ENCODE measurements around the gene PLAGL1. TPM values are rescaled to one million over a fixed set of nuclear protein-coding genes. Genes with fewer than 3 reads are reported as not detected.

The PLAGL1 gene
- total and polyA plus RNA-seq, 7 donors = 9.8 to 31.3 (median 14.4) TPM

DNA sequence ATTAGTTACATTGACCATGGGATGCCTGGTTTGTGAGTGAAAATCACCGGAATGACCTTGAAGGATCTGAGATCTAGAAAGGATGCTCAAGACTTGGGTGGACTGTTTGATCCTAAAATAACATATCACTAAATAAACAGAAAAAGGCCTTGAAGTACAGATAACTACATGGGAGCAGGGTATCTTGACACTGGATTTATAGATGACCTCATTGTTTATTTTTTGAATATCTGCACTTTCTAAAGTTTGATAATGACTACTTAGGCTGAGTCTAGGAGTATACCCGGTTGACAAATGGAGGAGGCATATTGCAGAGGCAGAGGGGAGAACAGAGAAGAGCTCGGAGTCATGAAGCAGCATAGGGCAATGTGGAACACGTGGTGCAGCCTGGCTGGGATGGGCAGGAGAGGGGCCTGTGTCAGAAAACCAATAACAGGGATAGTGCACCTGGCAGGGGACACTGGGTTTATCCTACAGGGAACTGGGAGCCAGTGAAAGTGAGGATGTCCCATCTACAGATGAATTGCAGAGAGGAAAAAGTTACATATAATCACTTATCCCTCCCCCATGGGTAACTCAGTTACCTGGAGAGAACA is 50.3 kb downstream of the PLAGL1 start:
- Histone ChIP-seq H3K9me3 (no peaks in the 10 kb centered on the region), H3K4me3 (no peak overlapping the region), H3K4me1 (peaks cover 0 to 18% (median 3%) of the 10 kb centered on the region in 4 donors), H3K36me3 (no peaks in the 10 kb centered on the region), H3K27me3 (no peaks in the 10 kb centered on the region), H3K27ac (no peak overlapping the region)
- intact Hi-C loops (cut with DNase I) = no loop called here
- no peak for DNase-seq
- WGBS, 2 donors = 80 to 83% methylated on average over 4 of the region's 4 CpGs
- TF ChIP-seq POLR2AphosphoS5 (IDR thresholded peaks at IDR 0.05) (no peak), POLR2A (IDR thresholded peaks at IDR 0.05) (no peak), EP300 (IDR thresholded peaks at IDR 0.05) (no peak), CTCF (IDR thresholded peaks at IDR 0.05) (no peak)

GRCh38 chr6:143955971-143956370 is 52.1 kb downstream of the PLAGL1 start:
- no peak for TF ChIP-seq EP300 (IDR thresholded peaks at IDR 0.05)
- TF ChIP-seq POLR2AphosphoS5 (IDR thresholded peaks at IDR 0.05) = no peak
- TF ChIP-seq POLR2A (IDR thresholded peaks at IDR 0.05) = no peak
- no peak for TF ChIP-seq CTCF (IDR thresholded peaks at IDR 0.05)
- H3K27me3 ChIP-seq = no peaks in the 10 kb centered on the region
- peaks cover 0 to 9% (median 3%) of the 10 kb centered on the region in 4 donors for H3K4me1 ChIP-seq
- intact Hi-C loops (cut with DNase I) = no loop called here
- no peaks in the 10 kb centered on the region for H3K9me3 ChIP-seq
- H3K4me3 ChIP-seq = no peak overlapping the region
- WGBS, 2 donors = 96% methylated on average over 8 of the region's 8 CpGs
- no peak for DNase-seq
- H3K36me3 ChIP-seq = no peaks in the 10 kb centered on the region
- H3K27ac ChIP-seq = no peak overlapping the region

DNA sequence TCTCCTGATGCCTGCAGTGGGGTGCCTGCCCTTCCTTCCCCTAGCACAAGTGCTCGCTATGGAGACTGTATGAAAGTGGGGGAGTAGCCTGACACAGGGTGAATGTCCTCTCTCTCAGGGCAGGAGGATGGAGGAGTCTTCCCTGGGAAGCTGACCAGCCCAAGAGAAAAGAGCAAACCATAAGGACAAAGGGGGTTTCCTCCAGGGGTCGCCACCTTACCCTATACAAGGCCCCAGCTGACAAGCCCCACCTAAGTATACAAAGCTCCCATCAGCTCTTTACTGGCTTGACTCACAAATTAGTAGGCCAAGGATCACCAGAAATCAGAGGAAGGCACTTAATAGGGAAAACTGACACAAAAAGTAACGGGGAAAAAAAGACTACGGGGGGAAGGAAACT is 54.1 kb downstream of the PLAGL1 start:
- Histone ChIP-seq H3K36me3 (no peaks in the 10 kb centered on the region), H3K27ac (no peak overlapping the region), H3K27me3 (no peaks in the 10 kb centered on the region), H3K4me3 (no peak overlapping the region), H3K4me1 (peaks cover 0 to 3% (median under 1%) of the 10 kb centered on the region in 4 donors), H3K9me3 (no peaks in the 10 kb centered on the region)
- no peak for TF ChIP-seq POLR2AphosphoS5 (IDR thresholded peaks at IDR 0.05)
- TF ChIP-seq POLR2A (IDR thresholded peaks at IDR 0.05) = no peak
- no peak for TF ChIP-seq CTCF (IDR thresholded peaks at IDR 0.05)
- no peak for TF ChIP-seq EP300 (IDR thresholded peaks at IDR 0.05)
- DNase-seq = no peak
- 88 to 94% methylated on average over 4 of the region's 4 CpGs for WGBS, 2 donors
- intact Hi-C loops (cut with DNase I) = no loop called here

- WGBS, 2 donors = 84 to 90% methylated on average over 4 of the region's 4 CpGs
- H3K27ac ChIP-seq = peak overlapping the region in 1 of 4 donors; percentile 2
- H3K36me3 ChIP-seq = no peaks in the 10 kb centered on the region
- no peak overlapping the region for H3K4me3 ChIP-seq
- no peak for DNase-seq
- H3K27me3 ChIP-seq = no peaks in the 10 kb centered on the region
- no peaks in the 10 kb centered on the region for H3K9me3 ChIP-seq
- no peak for TF ChIP-seq POLR2AphosphoS5 (IDR thresholded peaks at IDR 0.05)
- no peak for TF ChIP-seq POLR2A (IDR thresholded peaks at IDR 0.05)
- H3K4me1 ChIP-seq = no peaks in the 10 kb centered on the region
- intact Hi-C loops (cut with DNase I) = no loop called here
Observed at GRCh38 chr6:143952947-143953701, 54.9 kb downstream of the PLAGL1 start.

GRCh38 chr6:143952060-143952778 is 55.8 kb downstream of the PLAGL1 start:
- Histone ChIP-seq H3K27ac (no peak overlapping the region), H3K4me3 (no peak overlapping the region), H3K27me3 (no peaks in the 10 kb centered on the region), H3K36me3 (no peaks in the 10 kb centered on the region), H3K4me1 (no peaks in the 10 kb centered on the region), H3K9me3 (no peaks in the 10 kb centered on the region)
- no peak for DNase-seq
- intact Hi-C loops (cut with DNase I) = no loop called here
- no peak for TF ChIP-seq CTCF (IDR thresholded peaks at IDR 0.05)
- TF ChIP-seq EP300 (IDR thresholded peaks at IDR 0.05) = no peak
- TF ChIP-seq POLR2A (IDR thresholded peaks at IDR 0.05) = no peak
- no peak for TF ChIP-seq POLR2AphosphoS5 (IDR thresholded peaks at IDR 0.05)
- WGBS, 2 donors = 89 to 91% methylated on average over 9 of the region's 9 CpGs
